HL-60 (cell line): Measurements from ENCODE around the gene SOX1.

Experiments used
- DNase-seq, 2 experiments: peaks; one replicate each; pipeline ENCODE4 v3.0.0-alpha.2; 2010 to 2020; ENCODE audit warnings: low read depth in 1 of 2, low spot score in 1 of 2
- H3K27ac ChIP-seq: fragments of 250-450 bp; sonication (Bioruptor Pico); replicated peaks from 2 replicates; pipeline ENCODE4 v1.5.1; 2020; ENCODE audit warnings: mild to moderate bottlenecking, moderate library complexity
- H3K27me3 ChIP-seq: fragments of 250-450 bp; sonication (Bioruptor Pico); 2 replicates; pipeline ENCODE4 v1.5.1; 2021; ENCODE audit warnings: mild to moderate bottlenecking, moderate library complexity; ENCODE audit not compliant: insufficient read depth, poor library complexity, severe bottlenecking
- H3K4me3 ChIP-seq: replicated peaks from 2 replicates; pipeline ENCODE4 v1.5.1; 2011; ENCODE audit warnings: mild to moderate bottlenecking, control low read depth, low read length; ENCODE audit not compliant: insufficient read depth
- CTCF ChIP-seq: IDR thresholded peaks from one replicate; pipeline ENCODE4 v1.5.1; 2011; ENCODE audit warnings: low read length, control low read depth, inconsistent platforms; ENCODE audit not compliant: insufficient read depth
- GABPA ChIP-seq: IDR thresholded peaks from 2 replicates; pipeline ENCODE4 v1.6.1; 2012; ENCODE audit warnings: low read depth
- POLR2AphosphoS5 ChIP-seq: IDR thresholded peaks from 2 replicates; pipeline ENCODE4 v1.6.1; 2012; ENCODE audit warnings: low read depth
- REST ChIP-seq: IDR thresholded peaks from 2 replicates; pipeline ENCODE4 v1.6.1; 2012; ENCODE audit warnings: low read depth; ENCODE audit not compliant: insufficient replicate concordance
- SPI1 ChIP-seq: IDR thresholded peaks from 2 replicates; pipeline ENCODE4 v1.6.1; 2012; ENCODE audit warnings: low read depth, mild to moderate bottlenecking, borderline replicate concordance

SOX1 gene

GRCh38 chr13:112064222-112064621 is 2.7 kb upstream of the SOX1 start:
- Histone ChIP-seq H3K27me3 (peaks cover 73% of the 10 kb centered on the region), H3K27ac (no peak overlapping the region), H3K4me3 (no peak overlapping the region)
- TF ChIP-seq REST (no peak), POLR2AphosphoS5 (no peak), SPI1 (no peak), CTCF (no peak)
- no peak for DNase-seq

GRCh38 chr13:112065521-112065866 is 1.5 kb upstream of the SOX1 start:
- peaks cover 73% of the 10 kb centered on the region for H3K27me3 ChIP-seq
- no peak for DNase-seq

More at GRCh38 chr13:112065521-112065866, 1.5 kb upstream of the SOX1 start:
- no peak overlapping the region for H3K4me3 ChIP-seq
- TF ChIP-seq CTCF (no peak), REST (no peak), SPI1 (no peak), POLR2AphosphoS5 (no peak), GABPA (no peak)
- H3K27ac ChIP-seq, result no peak overlapping the region
